Measurements from ENCODE around the gene OR2L13.
A peak's percentile ranks its signal among the peaks of the same experiment; 100 is the strongest.
"Not testable (repeated sequence)": the region's sequence is repeated elsewhere in the genome, so short reads cannot be mapped to it uniquely, and the experiment has no call there.

OR2L13 gene

DNA sequence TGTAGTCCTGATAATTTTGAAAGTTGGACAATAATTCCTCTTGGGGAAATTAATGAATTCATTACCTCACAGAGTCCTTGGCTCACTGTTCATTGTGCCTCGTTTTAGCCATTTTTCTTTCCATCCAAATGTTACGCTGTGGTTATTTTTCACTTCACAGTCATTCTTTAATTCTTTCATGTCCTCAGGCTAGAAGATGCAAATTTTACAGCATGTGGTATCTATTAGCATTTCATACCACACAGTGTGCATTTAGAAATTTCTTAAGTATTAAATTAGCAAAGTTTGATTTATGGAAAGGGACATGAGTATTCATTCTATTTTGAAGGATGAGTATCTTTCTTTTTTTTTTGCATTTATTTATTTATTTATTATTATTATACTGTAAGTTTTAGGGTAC lies 29.9 kb upstream of the OR2L13 start:
- H4K8ac ChIP-seq (ENCODE audit: low read depth, low read length): no peak overlapping the region
- no peaks in the 10 kb centered on the region for H3K79me1 ChIP-seq (ENCODE audit: low read length)
- no peak overlapping the region for H4K5ac ChIP-seq (ENCODE audit: low read length)
- WGBS (ENCODE audit: extremely low coverage, insufficient coverage, low lambda C conversion rate): no CpG with 5 or more reads among the region's 2 CpGs
- no peak for DNase-seq
- H3K23ac ChIP-seq (ENCODE audit: low read length): no peak overlapping the region
- H3K18ac ChIP-seq (ENCODE audit: low read length): no peak overlapping the region
- H2BK5ac ChIP-seq (ENCODE audit: low read length): no peak overlapping the region
- no peak overlapping the region for H3K56ac ChIP-seq (ENCODE audit: low read length)
- no peak overlapping the region for H3K4me3 ChIP-seq (ENCODE audit: low read length)
- H3K27me3 ChIP-seq (ENCODE audit: insufficient read depth, low read length, poor library complexity): no peaks in the 10 kb centered on the region
- no peak overlapping the region for H2BK120ac ChIP-seq (ENCODE audit: low read depth, low read length)
- H3K4me2 ChIP-seq (ENCODE audit: low read length): no peak overlapping the region
- H3K9ac ChIP-seq (ENCODE audit: low read length): no peak overlapping the region
- H2AK5ac ChIP-seq (ENCODE audit: low read length): no peak overlapping the region
- no peaks in the 10 kb centered on the region for H3K36me3 ChIP-seq (ENCODE audit: control insufficient read depth, insufficient read depth, low read length)
- no peak overlapping the region for H2BK15ac ChIP-seq (replicated peaks; ENCODE audit: low read depth)
- no peaks in the 10 kb centered on the region for H3K79me2 ChIP-seq (ENCODE audit: control insufficient read depth, insufficient read depth, low read length)
- H3K4ac ChIP-seq (ENCODE audit: low read depth, low read length): no peak overlapping the region
- no peak overlapping the region for H3K27ac ChIP-seq (ENCODE audit: low read depth, low read length)
- no peaks in the 10 kb centered on the region for H3K4me1 ChIP-seq (ENCODE audit: control insufficient read depth, low read depth, low read length)

DNA sequence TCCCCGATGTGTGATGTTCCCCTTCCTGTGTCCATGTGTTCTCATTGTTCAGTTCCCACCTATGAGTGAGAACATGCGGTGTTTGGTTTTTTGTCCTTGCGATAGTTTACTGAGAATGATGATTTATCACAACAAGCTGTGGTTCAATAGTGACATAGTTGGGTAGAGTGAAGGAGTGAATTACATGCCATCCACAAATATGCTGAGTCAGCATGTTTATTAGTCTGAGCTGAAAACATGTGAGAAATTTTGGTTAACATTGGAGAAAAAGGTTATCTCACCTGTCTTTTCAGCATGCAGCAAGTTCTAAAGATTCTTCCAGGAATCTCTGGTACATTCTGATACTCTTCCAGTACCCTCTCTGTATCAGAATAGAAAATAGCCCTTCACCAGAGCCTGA lies 29.4 kb upstream of the OR2L13 start:
- Histone ChIP-seq H3K9ac (ENCODE audit: low read length) (no peak overlapping the region), H3K27ac (ENCODE audit: low read depth, low read length) (no peak overlapping the region), H3K56ac (ENCODE audit: low read length) (no peak overlapping the region), H3K79me1 (ENCODE audit: low read length) (no peaks in the 10 kb centered on the region), H3K4ac (ENCODE audit: low read depth, low read length) (no peak overlapping the region), H2AK5ac (ENCODE audit: low read length) (no peak overlapping the region), H3K79me2 (ENCODE audit: control insufficient read depth, insufficient read depth, low read length) (no peaks in the 10 kb centered on the region), H3K36me3 (ENCODE audit: control insufficient read depth, insufficient read depth, low read length) (no peaks in the 10 kb centered on the region), H4K5ac (ENCODE audit: low read length) (no peak overlapping the region), H3K23ac (ENCODE audit: low read length) (no peak overlapping the region), H2BK5ac (ENCODE audit: low read length) (no peak overlapping the region), H2BK15ac (replicated peaks; ENCODE audit: low read depth) (no peak overlapping the region), H4K8ac (ENCODE audit: low read depth, low read length) (no peak overlapping the region), H3K4me1 (ENCODE audit: control insufficient read depth, low read depth, low read length) (no peaks in the 10 kb centered on the region), H3K4me3 (ENCODE audit: low read length) (no peak overlapping the region), H3K18ac (ENCODE audit: low read length) (no peak overlapping the region), H3K27me3 (ENCODE audit: insufficient read depth, low read length, poor library complexity) (no peaks in the 10 kb centered on the region), H2BK120ac (ENCODE audit: low read depth, low read length) (no peak overlapping the region), H3K4me2 (ENCODE audit: low read length) (no peak overlapping the region)
- no CpG with 5 or more reads among the region's 3 CpGs for WGBS (ENCODE audit: extremely low coverage, insufficient coverage, low lambda C conversion rate)
- no peak for DNase-seq

DNA sequence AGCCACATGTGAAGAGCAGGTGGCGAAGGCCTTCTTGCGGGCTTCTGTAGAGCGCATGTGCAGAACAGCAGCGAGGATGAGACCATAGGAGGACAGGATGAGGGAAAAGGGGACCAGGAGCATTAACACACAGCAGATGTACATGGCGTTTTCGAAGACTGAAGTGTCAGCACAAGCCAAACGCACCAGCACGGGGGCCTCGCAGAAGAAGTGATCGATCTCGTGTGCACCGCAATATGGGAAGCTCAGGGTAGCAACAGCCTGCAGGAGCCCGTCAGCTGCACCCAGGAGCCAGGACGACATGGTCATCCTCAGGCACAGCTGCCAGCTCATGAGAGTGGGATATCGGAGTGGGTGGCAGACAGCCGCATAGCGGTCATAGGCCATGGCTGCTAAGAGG lies 11.1 kb upstream of the OR2L13 start:
- H3K23ac ChIP-seq (ENCODE audit: low read length); H2BK5ac ChIP-seq (ENCODE audit: low read length); H3K56ac ChIP-seq (ENCODE audit: low read length); H3K9ac ChIP-seq (ENCODE audit: low read length); H3K27ac ChIP-seq (ENCODE audit: low read depth, low read length); H3K4me2 ChIP-seq (ENCODE audit: low read length); H3K4me3 ChIP-seq (ENCODE audit: low read length); H3K18ac ChIP-seq (ENCODE audit: low read length); H2AK5ac ChIP-seq (ENCODE audit: low read length); H3K79me2 ChIP-seq (ENCODE audit: control insufficient read depth, insufficient read depth, low read length); H4K8ac ChIP-seq (ENCODE audit: low read depth, low read length); H3K4ac ChIP-seq (ENCODE audit: low read depth, low read length); H3K36me3 ChIP-seq (ENCODE audit: control insufficient read depth, insufficient read depth, low read length); H4K5ac ChIP-seq (ENCODE audit: low read length); DNase-seq; H3K79me1 ChIP-seq (ENCODE audit: low read length); H2BK120ac ChIP-seq (ENCODE audit: low read depth, low read length); H2BK15ac ChIP-seq (replicated peaks; ENCODE audit: low read depth); H3K4me1 ChIP-seq (ENCODE audit: control insufficient read depth, low read depth, low read length); H3K27me3 ChIP-seq (ENCODE audit: insufficient read depth, low read length, poor library complexity): not testable (repeated sequence)
- WGBS (ENCODE audit: extremely low coverage, insufficient coverage, low lambda C conversion rate): no CpG with 5 or more reads among the region's 17 CpGs

DNA sequence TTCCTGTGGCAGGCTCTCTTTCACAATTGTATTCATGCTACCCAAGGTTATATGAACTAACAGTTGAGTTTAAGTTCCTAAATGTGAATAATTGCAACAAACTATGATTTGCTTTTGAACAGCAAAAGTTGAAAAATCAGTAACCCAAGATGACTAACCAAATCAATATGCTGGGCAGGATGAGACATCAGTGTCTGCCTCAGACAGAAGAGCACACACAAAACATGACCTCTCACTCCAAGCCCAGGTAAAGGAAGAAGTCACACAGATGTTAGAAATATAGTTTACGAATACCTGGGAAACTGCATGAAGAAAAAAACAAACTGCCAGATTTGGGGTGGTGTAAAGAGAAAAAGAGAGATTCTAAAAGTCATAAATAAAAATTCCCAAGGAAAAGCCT lies 3.5 kb downstream of the OR2L13 start:
- H2BK5ac ChIP-seq (ENCODE audit: low read length): no peak overlapping the region
- no peak overlapping the region for H2BK15ac ChIP-seq (replicated peaks; ENCODE audit: low read depth)
- no peak overlapping the region for H3K4ac ChIP-seq (ENCODE audit: low read depth, low read length)
- no peaks in the 10 kb centered on the region for H3K36me3 ChIP-seq (ENCODE audit: control insufficient read depth, insufficient read depth, low read length)
- no CpG with 5 or more reads among the region's 1 CpG for WGBS (ENCODE audit: extremely low coverage, insufficient coverage, low lambda C conversion rate)
- H3K56ac ChIP-seq (ENCODE audit: low read length): no peak overlapping the region
- no peak overlapping the region for H3K4me2 ChIP-seq (ENCODE audit: low read length)
- no peaks in the 10 kb centered on the region for H3K79me1 ChIP-seq (ENCODE audit: low read length)
- H2AK5ac ChIP-seq (ENCODE audit: low read length): no peak overlapping the region
- no peak overlapping the region for H3K18ac ChIP-seq (ENCODE audit: low read length)
- no peaks in the 10 kb centered on the region for H3K4me1 ChIP-seq (ENCODE audit: control insufficient read depth, low read depth, low read length)
- H3K27me3 ChIP-seq (ENCODE audit: insufficient read depth, low read length, poor library complexity): no peaks in the 10 kb centered on the region
- no peak overlapping the region for H2BK120ac ChIP-seq (ENCODE audit: low read depth, low read length)
- H3K4me3 ChIP-seq (ENCODE audit: low read length): no peak overlapping the region
- no peaks in the 10 kb centered on the region for H3K79me2 ChIP-seq (ENCODE audit: control insufficient read depth, insufficient read depth, low read length)
- no peak for DNase-seq
- H3K23ac ChIP-seq (ENCODE audit: low read length): no peak overlapping the region
- no peak overlapping the region for H4K5ac ChIP-seq (ENCODE audit: low read length)
- H3K9ac ChIP-seq (ENCODE audit: low read length): no peak overlapping the region
- H4K8ac ChIP-seq (ENCODE audit: low read depth, low read length): no peak overlapping the region
- no peak overlapping the region for H3K27ac ChIP-seq (ENCODE audit: low read depth, low read length)

DNA sequence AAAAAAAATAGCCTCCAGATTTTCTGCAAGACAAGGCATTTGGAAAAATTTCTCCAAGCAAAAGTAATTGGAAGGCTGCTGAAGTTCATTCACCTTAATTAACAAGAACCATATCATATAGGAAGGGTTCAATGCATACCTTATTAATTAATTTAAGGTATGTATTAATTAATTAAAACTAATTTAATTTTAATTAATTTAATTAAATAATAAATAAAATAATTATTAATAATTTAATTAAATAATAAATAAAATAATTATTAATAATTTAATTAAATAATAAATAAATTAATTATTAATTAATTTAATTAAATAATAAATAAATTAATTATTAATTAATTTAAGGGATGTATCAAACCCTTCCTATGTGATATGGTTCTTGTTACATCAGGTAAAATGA lies 7.9 kb downstream of the OR2L13 start:
- Histone ChIP-seq H3K79me2 (ENCODE audit: control insufficient read depth, insufficient read depth, low read length) (no peaks in the 10 kb centered on the region), H3K4ac (ENCODE audit: low read depth, low read length) (no peak overlapping the region), H3K4me1 (ENCODE audit: control insufficient read depth, low read depth, low read length) (no peaks in the 10 kb centered on the region), H3K4me2 (ENCODE audit: low read length) (no peak overlapping the region), H3K9ac (ENCODE audit: low read length) (no peak overlapping the region), H4K8ac (ENCODE audit: low read depth, low read length) (no peak overlapping the region), H3K27me3 (ENCODE audit: insufficient read depth, low read length, poor library complexity) (no peaks in the 10 kb centered on the region), H4K5ac (ENCODE audit: low read length) (no peak overlapping the region), H2BK15ac (replicated peaks; ENCODE audit: low read depth) (no peak overlapping the region), H3K36me3 (ENCODE audit: control insufficient read depth, insufficient read depth, low read length) (no peaks in the 10 kb centered on the region), H3K18ac (ENCODE audit: low read length) (no peak overlapping the region), H3K27ac (ENCODE audit: low read depth, low read length) (no peak overlapping the region), H3K4me3 (ENCODE audit: low read length) (no peak overlapping the region), H2BK120ac (ENCODE audit: low read depth, low read length) (no peak overlapping the region), H3K79me1 (ENCODE audit: low read length) (no peaks in the 10 kb centered on the region), H2AK5ac (ENCODE audit: low read length) (no peak overlapping the region), H3K23ac (ENCODE audit: low read length) (no peak overlapping the region), H3K56ac (ENCODE audit: low read length) (no peak overlapping the region), H2BK5ac (ENCODE audit: low read length) (no peak overlapping the region)
- DNase-seq: no peak

DNA sequence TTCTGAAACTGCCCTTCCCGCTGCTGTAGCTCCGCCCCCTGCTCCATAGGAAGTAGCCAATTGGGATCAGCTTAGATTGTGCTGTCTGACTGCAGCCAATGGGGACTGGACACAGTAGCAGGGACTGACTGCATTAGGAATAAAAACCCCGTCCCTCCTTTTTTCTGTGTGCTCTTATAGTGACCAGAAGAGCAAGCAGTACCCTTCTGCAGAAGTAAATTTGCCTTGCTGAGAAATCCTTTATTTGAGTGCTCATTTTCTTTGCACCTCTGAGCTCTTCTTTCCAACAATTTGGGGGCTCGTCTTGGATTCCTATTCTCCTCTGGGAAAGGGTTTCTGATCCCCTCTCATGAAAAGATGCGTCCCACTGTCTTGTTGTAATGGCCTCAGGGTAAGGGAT lies 16.2 kb downstream of the OR2L13 start:
- H3K79me1 ChIP-seq (ENCODE audit: low read length): no peaks in the 10 kb centered on the region
- H4K5ac ChIP-seq (ENCODE audit: low read length): no peak overlapping the region
- no peak overlapping the region for H3K4me3 ChIP-seq (ENCODE audit: low read length)
- H3K36me3 ChIP-seq (ENCODE audit: control insufficient read depth, insufficient read depth, low read length): no peaks in the 10 kb centered on the region
- H2BK5ac ChIP-seq (ENCODE audit: low read length): no peak overlapping the region
- H2BK120ac ChIP-seq (ENCODE audit: low read depth, low read length): no peak overlapping the region
- H3K18ac ChIP-seq (ENCODE audit: low read length): no peak overlapping the region
- no peaks in the 10 kb centered on the region for H3K27me3 ChIP-seq (ENCODE audit: insufficient read depth, low read length, poor library complexity)
- H2BK15ac ChIP-seq (replicated peaks; ENCODE audit: low read depth): no peak overlapping the region
- H3K4me1 ChIP-seq (ENCODE audit: control insufficient read depth, low read depth, low read length): no peaks in the 10 kb centered on the region
- no peaks in the 10 kb centered on the region for H3K79me2 ChIP-seq (ENCODE audit: control insufficient read depth, insufficient read depth, low read length)
- H3K56ac ChIP-seq (ENCODE audit: low read length): no peak overlapping the region
- no peak overlapping the region for H2AK5ac ChIP-seq (ENCODE audit: low read length)
- H4K8ac ChIP-seq (ENCODE audit: low read depth, low read length): no peak overlapping the region
- H3K4me2 ChIP-seq (ENCODE audit: low read length): no peak overlapping the region
- H3K9ac ChIP-seq (ENCODE audit: low read length): no peak overlapping the region
- WGBS (ENCODE audit: extremely low coverage, insufficient coverage, low lambda C conversion rate): no CpG with 5 or more reads among the region's 5 CpGs
- H3K4ac ChIP-seq (ENCODE audit: low read depth, low read length): no peak overlapping the region
- peak; percentile 35 for DNase-seq
- H3K27ac ChIP-seq (ENCODE audit: low read depth, low read length): no peak overlapping the region
- no peak overlapping the region for H3K23ac ChIP-seq (ENCODE audit: low read length)
